Fibroblast of lung (primary cell): ENCODE measurements around the gene NMRK2. TPM values are rescaled to one million over a fixed set of nuclear protein-coding genes. Genes with fewer than 3 reads are reported as not detected.
A peak's percentile ranks its signal among the peaks of the same experiment; 100 is the strongest.
"Not testable (repeated sequence)": the region's sequence is repeated elsewhere in the genome, so short reads cannot be mapped to it uniquely, and the experiment has no call there.

Experiments used
- DNase-seq, 2 donors: peaks; one replicate each; pipeline versions ENCODE4 v3.0.0 to v3.0.0-alpha.2; 2010; ENCODE audit warnings: low read depth in 2 of 2
- H2AFZ ChIP-seq: 2 replicates; pipeline ENCODE4 v1.5.1; 2012; ENCODE audit warnings: low read length, control low read depth, inconsistent platforms
- H3K27ac ChIP-seq: 2 replicates; pipeline ENCODE4 v1.5.1; 2011; ENCODE audit warnings: low read length, control low read depth; ENCODE audit not compliant: insufficient read depth
- H3K27me3 ChIP-seq: 2 replicates; pipeline ENCODE4 v1.5.1; 2011; ENCODE audit warnings: mild to moderate bottlenecking, low read length; ENCODE audit not compliant: control insufficient read depth, insufficient read depth
- H3K36me3 ChIP-seq: 2 replicates; pipeline ENCODE4 v1.5.1; 2011; ENCODE audit warnings: low read length; ENCODE audit not compliant: control insufficient read depth, insufficient read depth
- H3K4me1 ChIP-seq: 2 replicates; pipeline ENCODE4 v1.5.1; 2011; ENCODE audit warnings: low read length; ENCODE audit not compliant: control insufficient read depth, insufficient read depth; ENCODE audit errors: extremely low read depth
- H3K4me2 ChIP-seq: 2 replicates; pipeline ENCODE4 v1.5.1; 2011; ENCODE audit warnings: low read length, control low read depth; ENCODE audit not compliant: insufficient read depth; ENCODE audit errors: extremely low read depth
- H3K4me3 ChIP-seq, 4 experiments: fragments of 200-600 bp in 1 of 4; sonication (generic) in 1 of 4; replicated peaks in 1 of 4; 2 replicates each; pipeline ENCODE4 v1.5.1; 2011 to 2016; ENCODE audit warnings: low read length in 4 of 4, low read depth in 3 of 4, mild to moderate bottlenecking in 3 of 4, control low read depth in 2 of 4, inconsistent platforms in 1 of 4, mixed read lengths in 1 of 4; ENCODE audit not compliant: insufficient read depth in 1 of 4; ENCODE audit errors: control extremely low read depth in 1 of 4
- H3K79me2 ChIP-seq: 2 replicates; pipeline ENCODE4 v1.5.1; 2012; ENCODE audit warnings: mild to moderate bottlenecking, low read length, inconsistent platforms; ENCODE audit not compliant: control insufficient read depth, insufficient read depth
- H3K9ac ChIP-seq: 2 replicates; pipeline ENCODE4 v1.5.1; 2011; ENCODE audit warnings: mild to moderate bottlenecking, low read length, control low read depth; ENCODE audit not compliant: insufficient read depth
- H3K9me3 ChIP-seq: 2 replicates; pipeline ENCODE4 v1.5.1; 2012; ENCODE audit warnings: low read depth, low read length; ENCODE audit not compliant: control insufficient read depth, insufficient read depth
- H4K20me1 ChIP-seq: 2 replicates; pipeline ENCODE4 v1.5.1; 2011; ENCODE audit warnings: low read length; ENCODE audit not compliant: control insufficient read depth, insufficient read depth; ENCODE audit errors: extremely low read depth
- EZH2 ChIP-seq: IDR thresholded peaks from 2 replicates; pipeline ENCODE4 v1.5.1; 2012; ENCODE audit warnings: low read length, control low read depth, mild to moderate bottlenecking; ENCODE audit errors: missing control alignments
- polyA minus RNA-seq: library from RNA; depleted of rRNA, polyadenylated mRNA; stranded (reverse); fragments of >200 nt; gene quantifications from 2 replicates; pipeline ENCODE4 v1.2.3, GENCODE V29; 2011; ENCODE audit warnings: low replicate concordance
- polyA plus RNA-seq, 2 donors: library from polyadenylated mRNA; depleted of rRNA in 1 of 2; stranded (reverse) in 1 of 2; unstranded in 1 of 2; fragments of >200 nt; gene quantifications; 2 replicates each; pipeline ENCODE4 v1.2.1, GENCODE V29; 2011 to 2012; ENCODE audit warnings: missing spikeins in 1 of 2
- total RNA-seq: library from RNA; depleted of rRNA; stranded (reverse); fragments of >200 nt; gene quantifications from 2 replicates; pipeline ENCODE4 v1.2.1, GENCODE V29; 2014
- TF ChIP-seq, protein P1 (sequence below), 2 donors: IDR thresholded peaks in 1 of 2; conservative IDR thresholded peaks in 1 of 2; 1 replicate in 1 of 2; 2 replicates in 1 of 2; pipeline ENCODE4 v1.5.1; 2011 to 2012; ENCODE audit warnings: low read length in 2 of 2, control low read depth in 1 of 2, inconsistent platforms in 1 of 2, low read depth in 1 of 2, mild to moderate bottlenecking in 1 of 2

The NMRK2 gene, protein sequence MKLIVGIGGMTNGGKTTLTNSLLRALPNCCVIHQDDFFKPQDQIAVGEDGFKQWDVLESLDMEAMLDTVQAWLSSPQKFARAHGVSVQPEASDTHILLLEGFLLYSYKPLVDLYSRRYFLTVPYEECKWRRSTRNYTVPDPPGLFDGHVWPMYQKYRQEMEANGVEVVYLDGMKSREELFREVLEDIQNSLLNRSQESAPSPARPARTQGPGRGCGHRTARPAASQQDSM
- total RNA-seq = not detected in 2 replicates
- not detected in 2 replicates for polyA plus RNA-seq
- not detected in 2 replicates for polyA plus RNA-seq (2012)
- polyA minus RNA-seq = not detected in 2 replicates

DNA sequence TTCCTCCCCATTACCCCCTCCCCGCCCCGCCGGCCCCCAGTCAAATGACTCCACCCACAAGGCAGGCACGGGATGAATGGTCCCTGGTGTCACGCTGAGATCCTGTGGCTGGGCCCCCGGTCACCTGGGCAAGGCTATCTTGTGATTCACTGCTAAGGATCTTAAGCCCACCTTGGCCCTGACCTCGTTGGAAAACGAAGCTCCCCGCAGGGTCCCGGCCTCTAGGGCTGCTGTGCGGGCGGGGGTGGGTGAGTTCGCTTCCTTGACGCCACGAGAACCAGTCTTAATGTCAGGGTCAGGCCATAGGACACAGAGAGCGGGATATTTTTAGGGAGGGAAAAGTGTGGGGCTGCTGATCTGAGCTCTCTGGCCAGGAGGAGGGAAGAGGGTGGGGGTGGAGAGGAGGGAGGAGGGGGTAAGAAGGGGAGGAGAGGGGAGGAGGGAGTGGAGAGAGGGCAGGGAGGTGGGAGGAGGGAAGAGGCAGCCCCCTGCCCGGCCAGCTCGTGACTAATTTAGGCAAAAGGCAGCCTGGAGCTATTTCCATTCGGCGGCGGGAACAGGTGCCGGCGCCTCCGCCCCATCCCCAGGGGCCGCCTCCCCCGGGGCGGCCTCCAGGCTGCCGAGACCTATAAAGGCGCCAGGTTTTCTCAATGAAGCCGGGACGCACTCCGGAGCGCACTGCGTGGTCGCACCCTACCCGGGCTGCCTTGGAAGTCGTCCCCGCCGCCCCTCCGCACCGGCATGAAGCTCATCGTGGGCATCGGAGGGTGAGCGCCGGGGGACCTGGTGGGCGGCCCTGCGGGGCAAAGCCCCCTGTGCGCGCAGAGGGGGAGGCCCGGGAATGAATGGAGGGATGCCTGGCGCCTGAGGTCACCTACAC is at the start of gene NMRK2:
TSS of gene NMRK2 (plus strand) at position 139 of the 880 bp plus-strand sequence. CDS start at position 742, 603 bp downstream.
- Histone ChIP-seq H3K9ac (no peak within 1 kb of the TSS), H3K4me3 (no peak within 1 kb of the TSS), H4K20me1 (no peaks in the 10 kb centered on the region), H3K4me2 (no peak within 1 kb of the TSS), H3K79me2 (no peaks in the 10 kb centered on the region), H3K4me1 (no peaks in the 10 kb centered on the region), H2AFZ (no peak within 1 kb of the TSS), H3K9me3 (no peaks in the 10 kb centered on the region), H3K27ac (no peak within 1 kb of the TSS), H3K27me3 (peaks cover 8% of the 10 kb centered on the region), H3K36me3 (no peaks in the 10 kb centered on the region)
- no peak for DNase-seq
- peak; percentile 64 for TF ChIP-seq EZH2
- TF ChIP-seq, protein P1, sequence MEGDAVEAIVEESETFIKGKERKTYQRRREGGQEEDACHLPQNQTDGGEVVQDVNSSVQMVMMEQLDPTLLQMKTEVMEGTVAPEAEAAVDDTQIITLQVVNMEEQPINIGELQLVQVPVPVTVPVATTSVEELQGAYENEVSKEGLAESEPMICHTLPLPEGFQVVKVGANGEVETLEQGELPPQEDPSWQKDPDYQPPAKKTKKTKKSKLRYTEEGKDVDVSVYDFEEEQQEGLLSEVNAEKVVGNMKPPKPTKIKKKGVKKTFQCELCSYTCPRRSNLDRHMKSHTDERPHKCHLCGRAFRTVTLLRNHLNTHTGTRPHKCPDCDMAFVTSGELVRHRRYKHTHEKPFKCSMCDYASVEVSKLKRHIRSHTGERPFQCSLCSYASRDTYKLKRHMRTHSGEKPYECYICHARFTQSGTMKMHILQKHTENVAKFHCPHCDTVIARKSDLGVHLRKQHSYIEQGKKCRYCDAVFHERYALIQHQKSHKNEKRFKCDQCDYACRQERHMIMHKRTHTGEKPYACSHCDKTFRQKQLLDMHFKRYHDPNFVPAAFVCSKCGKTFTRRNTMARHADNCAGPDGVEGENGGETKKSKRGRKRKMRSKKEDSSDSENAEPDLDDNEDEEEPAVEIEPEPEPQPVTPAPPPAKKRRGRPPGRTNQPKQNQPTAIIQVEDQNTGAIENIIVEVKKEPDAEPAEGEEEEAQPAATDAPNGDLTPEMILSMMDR (conservative IDR thresholded peaks at IDR 0.05 in 1 of 2, IDR thresholded peaks at IDR 0.05 in 1 of 2; ENCODE audit: low read depth in 1 of 2, low read length in 2 of 2) = no peak

DNA sequence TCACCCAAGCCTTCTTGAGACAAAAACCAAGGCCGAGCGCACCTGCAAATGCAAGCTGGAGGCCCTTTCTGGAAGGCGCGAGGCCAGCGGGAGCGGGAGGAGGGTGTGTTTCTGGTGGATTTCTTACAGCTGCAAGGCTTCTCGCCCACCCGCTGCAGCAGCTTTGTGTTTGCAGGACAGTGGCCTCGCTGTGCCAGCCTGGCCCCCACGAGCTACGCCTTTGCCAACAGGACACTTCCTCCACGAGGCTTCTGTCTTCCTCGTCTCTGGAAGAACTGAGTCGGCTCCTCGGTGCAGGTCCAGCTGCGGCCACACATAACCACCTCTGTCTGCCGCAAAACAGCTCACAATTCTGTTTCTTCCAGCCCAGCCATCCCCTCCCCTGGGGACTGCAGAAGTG is 42.3 kb upstream of the NMRK2 start:
- Histone ChIP-seq H3K27me3 (no peaks in the 10 kb centered on the region), H3K9ac (no peak overlapping the region), H3K36me3 (no peaks in the 10 kb centered on the region), H3K27ac (no peak overlapping the region), H3K79me2 (no peaks in the 10 kb centered on the region), H4K20me1 (no peaks in the 10 kb centered on the region), H2AFZ (no peak overlapping the region), H3K4me1 (no peaks in the 10 kb centered on the region), H3K4me2 (no peak overlapping the region), H3K4me3 (no peak overlapping the region), H3K9me3 (no peaks in the 10 kb centered on the region)
- no peak for DNase-seq
- no peak for TF ChIP-seq EZH2
- TF ChIP-seq, protein P1 (conservative IDR thresholded peaks at IDR 0.05 in 1 of 2, IDR thresholded peaks at IDR 0.05 in 1 of 2; ENCODE audit: low read depth in 1 of 2, low read length in 2 of 2) = no peak

DNA sequence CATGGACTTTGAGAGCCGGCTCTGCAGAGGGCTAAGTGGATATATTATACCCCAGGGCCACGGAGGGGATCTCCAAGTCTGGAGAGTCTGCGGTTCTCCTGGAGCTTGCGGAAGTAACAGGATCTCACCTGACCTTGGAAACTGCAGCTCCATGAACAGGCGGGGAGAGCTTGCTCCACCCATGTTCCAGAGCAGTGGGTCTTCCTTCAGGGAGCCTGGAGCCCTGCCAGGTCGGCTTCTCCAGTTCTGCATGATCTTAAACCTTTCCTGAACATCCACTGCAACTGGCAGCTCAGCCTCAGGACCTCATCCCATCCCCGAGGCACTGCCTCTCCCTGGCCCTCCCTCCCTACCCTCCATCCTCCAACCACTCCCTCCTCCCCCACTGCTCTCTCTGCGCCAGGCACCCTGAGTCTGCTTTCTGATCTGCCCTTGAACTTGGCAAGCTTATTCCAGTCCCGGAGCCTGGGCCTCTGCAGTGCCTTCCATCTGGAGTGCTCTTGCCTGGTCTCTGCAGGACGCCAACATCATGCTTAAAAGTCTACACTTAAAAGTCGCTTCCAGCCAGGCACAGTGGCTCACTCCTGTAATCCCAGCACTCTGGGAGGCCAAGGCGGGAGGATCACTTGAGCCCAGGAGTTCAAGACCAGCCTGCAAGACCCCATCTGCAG is 39.2 kb upstream of the NMRK2 start:
- Histone ChIP-seq H3K27me3 (no peaks in the 10 kb centered on the region), H3K9ac (no peak overlapping the region), H2AFZ (no peak overlapping the region), H4K20me1 (no peaks in the 10 kb centered on the region), H3K4me3 (no peak overlapping the region), H3K4me2 (no peak overlapping the region), H3K79me2 (no peaks in the 10 kb centered on the region), H3K9me3 (no peaks in the 10 kb centered on the region), H3K4me1 (no peaks in the 10 kb centered on the region), H3K36me3 (no peaks in the 10 kb centered on the region), H3K27ac (no peak overlapping the region)
- TF ChIP-seq, protein P1 (conservative IDR thresholded peaks at IDR 0.05 in 1 of 2, IDR thresholded peaks at IDR 0.05 in 1 of 2; ENCODE audit: low read depth in 1 of 2, low read length in 2 of 2) = no peak
- TF ChIP-seq EZH2 = no peak
- no peak for DNase-seq

DNA sequence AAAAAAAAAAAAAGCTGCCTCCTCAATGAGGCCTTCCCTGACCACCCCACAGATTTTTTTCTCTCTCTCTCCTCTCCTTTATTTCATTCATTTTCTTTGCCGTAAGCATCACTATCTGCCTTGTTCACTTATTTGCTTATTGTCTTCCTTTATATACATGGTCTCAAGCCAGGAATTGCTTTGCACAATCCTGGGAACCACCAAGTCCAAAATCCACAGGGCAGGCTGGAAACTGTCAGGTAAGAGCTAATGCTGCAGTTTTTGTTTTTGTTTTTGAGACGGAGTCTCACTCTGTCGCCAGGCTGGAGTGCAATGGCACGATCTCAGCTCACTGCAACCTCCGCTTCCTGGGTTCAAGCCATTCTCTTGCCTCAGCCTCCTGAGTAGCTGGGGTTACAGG is 37.9 kb upstream of the NMRK2 start:
- not testable (repeated sequence) for H3K36me3 ChIP-seq, H3K4me2 ChIP-seq, H3K9ac ChIP-seq, DNase-seq, H4K20me1 ChIP-seq, H3K27ac ChIP-seq, H3K9me3 ChIP-seq, H3K79me2 ChIP-seq, H3K27me3 ChIP-seq, H2AFZ ChIP-seq, H3K4me1 ChIP-seq, H3K4me3 ChIP-seq
